Coronary artery (tissue), 2 donors: Measurements from ENCODE around the gene PAX5.
A peak's percentile ranks its signal among the peaks of the same experiment; 100 is the strongest.
"Not testable (repeated sequence)": the region's sequence is repeated elsewhere in the genome, so short reads cannot be mapped to it uniquely, and the experiment has no call there.

Experiments used
- DNase-seq: peaks from one replicate; pipeline ENCODE4 v3.0.0-alpha.2; 2017; ENCODE audit warnings: low spot score
- H3K27ac ChIP-seq, 2 donors: fragments of 200-600 bp; sonication (generic); one replicate each; pipeline ENCODE4 v1.5.1; 2016 to 2019
- H3K4me3 ChIP-seq: fragments of 200-600 bp; sonication (generic); 2 replicates; pipeline ENCODE4 v1.5.1; 2016; ENCODE audit warnings: mild to moderate bottlenecking, moderate library complexity
- TF ChIP-seq, protein P1 (sequence below): fragments of 200-600 bp; sonication (generic); IDR thresholded peaks from one replicate; pipeline ENCODE4 v1.5.1; 2019; ENCODE audit warnings: antibody characterized with exemption

Gene PAX5

DNA sequence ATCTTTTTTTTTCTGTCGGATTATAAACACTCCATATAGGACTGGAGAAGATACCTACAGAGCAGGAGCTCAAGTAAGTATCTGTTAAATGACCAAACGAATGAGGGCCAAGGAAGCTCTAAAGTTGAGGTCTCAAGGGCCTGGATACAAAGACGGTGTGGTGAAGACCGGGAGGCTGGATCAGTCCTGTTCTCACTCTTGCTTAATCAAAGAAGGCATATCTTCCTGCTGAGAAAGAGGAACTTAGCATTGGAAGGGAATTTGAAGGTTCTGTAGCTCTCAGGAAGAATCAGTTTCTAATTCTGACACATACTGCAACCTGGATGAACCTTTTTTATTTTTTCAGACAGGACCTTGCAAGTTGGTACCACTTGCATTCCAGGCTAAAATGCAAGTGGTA is 28.3 kb upstream of the PAX5 start:
- TF ChIP-seq, protein P1, sequence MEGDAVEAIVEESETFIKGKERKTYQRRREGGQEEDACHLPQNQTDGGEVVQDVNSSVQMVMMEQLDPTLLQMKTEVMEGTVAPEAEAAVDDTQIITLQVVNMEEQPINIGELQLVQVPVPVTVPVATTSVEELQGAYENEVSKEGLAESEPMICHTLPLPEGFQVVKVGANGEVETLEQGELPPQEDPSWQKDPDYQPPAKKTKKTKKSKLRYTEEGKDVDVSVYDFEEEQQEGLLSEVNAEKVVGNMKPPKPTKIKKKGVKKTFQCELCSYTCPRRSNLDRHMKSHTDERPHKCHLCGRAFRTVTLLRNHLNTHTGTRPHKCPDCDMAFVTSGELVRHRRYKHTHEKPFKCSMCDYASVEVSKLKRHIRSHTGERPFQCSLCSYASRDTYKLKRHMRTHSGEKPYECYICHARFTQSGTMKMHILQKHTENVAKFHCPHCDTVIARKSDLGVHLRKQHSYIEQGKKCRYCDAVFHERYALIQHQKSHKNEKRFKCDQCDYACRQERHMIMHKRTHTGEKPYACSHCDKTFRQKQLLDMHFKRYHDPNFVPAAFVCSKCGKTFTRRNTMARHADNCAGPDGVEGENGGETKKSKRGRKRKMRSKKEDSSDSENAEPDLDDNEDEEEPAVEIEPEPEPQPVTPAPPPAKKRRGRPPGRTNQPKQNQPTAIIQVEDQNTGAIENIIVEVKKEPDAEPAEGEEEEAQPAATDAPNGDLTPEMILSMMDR: no peak

DNA sequence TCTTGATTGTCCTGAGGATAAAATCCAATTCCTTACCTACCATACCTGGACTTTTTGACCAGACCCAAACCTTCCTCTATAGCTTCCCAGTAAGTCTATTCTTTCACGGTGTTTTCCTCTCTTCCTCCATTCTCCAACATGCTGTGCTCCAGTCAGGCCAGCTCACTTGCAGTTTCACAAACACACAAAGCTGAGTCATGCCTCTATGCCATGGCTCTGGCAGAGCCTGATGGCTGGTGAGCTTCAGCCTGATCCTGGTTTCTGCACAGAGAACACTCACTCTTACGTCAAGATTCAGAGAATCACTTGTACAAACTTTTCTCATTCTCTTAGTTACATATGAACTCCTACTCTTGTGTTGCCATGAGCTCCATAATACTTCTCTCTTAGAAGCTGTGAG is 27.7 kb upstream of the PAX5 start:
- TF ChIP-seq, protein P1: no peak
- Histone ChIP-seq H3K27ac (no peak overlapping the region), H3K4me3 (no peak overlapping the region)
- DNase-seq: no peak

More for the DNA sequence above, 28.3 kb upstream of the PAX5 start:
- no peak overlapping the region for H3K4me3 ChIP-seq
- H3K27ac ChIP-seq: no peak overlapping the region
- no peak for DNase-seq

DNA sequence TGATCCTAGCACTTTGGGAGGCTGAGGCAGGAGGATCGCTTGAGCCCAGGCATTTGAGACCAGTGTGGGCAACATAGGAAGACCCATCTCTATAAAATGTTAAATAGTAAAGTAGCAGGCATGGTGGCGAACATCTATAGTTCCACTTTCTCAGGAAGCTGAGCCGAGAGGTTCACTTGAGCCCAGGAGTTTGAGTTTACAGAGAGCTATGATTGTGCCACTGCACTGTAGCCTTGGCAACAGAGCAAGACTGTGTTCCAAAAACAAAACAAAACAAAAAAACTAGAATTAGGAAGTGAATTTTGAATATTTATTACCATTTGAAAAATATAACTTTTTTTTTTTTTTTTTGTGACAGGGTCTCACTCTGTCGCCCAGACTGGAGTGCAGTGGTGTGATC is 26.8 kb upstream of the PAX5 start:
- TF ChIP-seq, protein P1: no peak
- no peak for DNase-seq

DNA sequence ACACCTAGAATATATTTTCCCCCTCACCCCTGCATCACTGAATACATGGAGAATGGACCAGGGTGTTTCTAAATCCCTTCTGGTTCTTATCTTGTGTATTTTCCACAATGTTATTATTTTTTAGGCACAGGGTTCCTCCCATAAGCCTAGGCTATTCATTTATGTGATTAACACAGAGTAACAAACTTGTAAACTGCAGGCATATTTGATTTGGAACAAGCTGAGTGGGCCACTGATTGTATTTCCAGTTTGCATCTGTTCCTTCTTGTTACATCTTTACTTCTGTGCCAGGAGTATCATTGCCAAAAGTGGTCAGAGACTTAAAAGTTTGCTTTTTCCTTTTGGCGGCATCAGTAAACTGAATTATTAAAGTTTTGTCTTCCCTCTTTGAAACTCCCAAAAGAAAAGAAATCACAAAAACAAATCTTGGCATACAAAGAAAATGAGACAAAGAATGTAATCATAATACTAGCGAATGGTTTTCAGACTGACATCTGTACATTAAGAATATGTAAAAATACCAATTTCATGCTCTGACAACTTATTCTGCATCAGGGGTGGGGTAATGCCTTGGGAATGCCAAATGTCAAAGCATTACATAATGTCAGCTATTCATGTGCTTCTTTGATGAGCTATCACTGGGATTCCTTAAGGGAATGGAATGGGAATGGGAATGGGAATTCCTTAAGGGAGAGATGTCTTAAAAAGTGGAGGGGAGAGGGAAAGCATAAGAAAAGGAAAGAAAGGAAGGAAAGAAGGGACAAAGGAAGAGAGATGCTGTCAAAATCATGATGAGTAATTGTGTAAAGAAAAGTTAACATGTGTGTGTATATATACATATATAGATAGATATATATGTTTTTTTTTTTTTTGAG is 22.2 kb upstream of the PAX5 start:
- no peak for DNase-seq
- TF ChIP-seq, protein P1: no peak
- Histone ChIP-seq H3K27ac (no peak overlapping the region), H3K4me3 (no peak overlapping the region)

More for the DNA sequence above, 26.8 kb upstream of the PAX5 start:
- Histone ChIP-seq H3K27ac (no peak overlapping the region), H3K4me3 (no peak overlapping the region)

DNA sequence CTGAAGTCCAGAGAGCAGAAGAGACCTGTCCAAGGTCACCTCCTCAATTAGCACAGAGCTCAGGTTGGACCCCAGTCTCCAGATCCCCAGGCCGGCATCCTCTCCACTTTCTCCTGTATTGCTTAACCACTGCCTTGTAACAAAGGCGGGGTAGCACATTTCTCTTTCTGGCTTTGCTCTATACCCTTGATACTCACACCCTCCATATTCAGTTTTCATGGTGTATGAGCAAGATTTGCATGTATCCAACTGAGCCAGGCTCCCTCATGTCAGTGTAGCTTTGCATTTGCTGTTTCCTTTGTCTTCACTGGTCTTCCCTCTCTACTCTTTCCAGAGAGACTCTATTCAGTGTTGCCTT is 20.3 kb upstream of the PAX5 start:
- H3K4me3 ChIP-seq, DNase-seq, H3K27ac ChIP-seq: not testable (repeated sequence)

DNA sequence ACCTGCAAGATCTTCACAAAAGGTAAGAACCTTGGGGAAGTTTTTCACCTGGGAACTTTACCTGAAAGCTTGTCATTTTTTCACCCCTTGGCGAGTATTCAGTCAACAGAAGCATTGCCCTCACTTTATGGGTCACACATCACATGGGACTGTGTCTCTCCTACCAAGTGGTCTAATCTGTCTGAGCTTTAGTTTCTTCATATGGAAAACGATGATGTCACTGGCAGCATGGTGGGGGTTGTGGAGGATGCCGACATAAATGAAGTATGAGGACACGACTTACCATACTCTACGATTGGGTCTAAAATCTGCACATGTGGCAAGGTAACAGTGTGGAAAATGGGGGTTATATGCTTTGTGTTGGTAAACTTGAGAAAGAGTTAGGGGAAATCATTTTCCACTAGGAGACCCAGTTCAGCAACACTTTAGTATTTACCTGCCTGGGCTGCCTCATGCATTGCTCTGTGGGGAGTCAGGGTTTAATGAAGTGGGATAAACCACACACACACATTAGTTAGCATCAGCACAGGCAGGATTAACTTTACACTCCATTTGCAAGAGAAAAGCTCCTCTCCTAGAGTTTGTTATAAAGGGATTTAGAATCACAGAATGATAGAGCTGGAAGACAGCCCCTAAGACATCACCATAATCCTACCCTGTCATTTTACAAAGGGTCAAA is 19.8 kb upstream of the PAX5 start:
- TF ChIP-seq, protein P1: no peak
- DNase-seq: no peak
- Histone ChIP-seq H3K27ac (no peak overlapping the region), H3K4me3 (no peak overlapping the region)

DNA sequence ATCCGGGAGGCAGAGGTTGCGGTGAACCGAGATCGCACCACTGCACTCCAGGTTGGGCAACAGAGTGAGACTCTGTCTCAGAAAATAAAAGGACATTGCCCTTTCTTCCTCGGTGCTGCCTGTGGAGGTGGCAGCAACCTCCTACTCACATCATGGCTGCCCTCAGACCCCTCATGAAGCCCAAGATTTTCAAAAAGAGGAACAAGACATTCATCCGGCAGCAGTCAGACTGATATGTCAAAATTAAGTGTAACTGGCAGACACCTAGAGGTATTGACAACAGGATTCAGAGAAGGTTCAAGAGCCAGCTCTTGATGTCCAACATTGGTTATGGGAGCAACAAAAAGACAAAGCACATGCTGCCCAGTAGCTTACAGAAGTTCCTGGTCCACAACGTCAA is 12.6 kb upstream of the PAX5 start:
- DNase-seq: peak; percentile 17
- TF ChIP-seq, protein P1: no peak
- Histone ChIP-seq H3K27ac (no peak overlapping the region), H3K4me3 (no peak overlapping the region)
